HCT116 (cell line): ENCODE data around the gene CES1. TPM values are rescaled to one million over a fixed set of nuclear protein-coding genes. Genes with fewer than 3 reads are reported as not detected.

Source experiments
- ATAC-seq: fragments of 200-7000 bp; cut with Tn5 transposase; 2 replicates; pipeline ENCODE4 v1.9.1; 2020; ENCODE audit warnings: mild to moderate bottlenecking, moderate library complexity
- BruUV-seq: library from RNA; stranded (reverse); fragments of 400-500 nt; replicated peaks from 2 replicates; lab custom pipeline; 2021; lab: Mats Ljungman, UMichigan
- CTCF ChIA-PET: fragments of 300-600 bp; sonication (Branson Sonifier 250); formaldehyde crosslinking; loops from one replicate; lab custom pipeline; 2021; ENCODE audit warnings: antibody characterized with exemption; lab: Charles Lee
- POLR2A ChIA-PET: fragments of 300-600, 350-600 bp; sonication (Branson Sonifier 250); formaldehyde crosslinking; loops from one replicate; lab custom pipeline; 2021; ENCODE audit warnings: antibody characterized with exemption; lab: Charles Lee
- RAD21 ChIA-PET, 2 experiments: fragments of 300-600 bp; sonication (Branson Sonifier 250); formaldehyde crosslinking; loops; one replicate each; lab custom pipeline; 2023; ENCODE audit warnings: low total read pairs in 2 of 2; ENCODE audit not compliant: uncharacterized antibody in 2 of 2, unreplicated experiment in 2 of 2, low non-redundant PET in 1 of 2; lab: Charles Lee
- DNase-seq: peaks from one replicate; pipeline ENCODE4 v3.0.0-alpha.2; 2010; ENCODE audit warnings: low read depth, low spot score
- H2AFZ ChIP-seq: fragments of 200-600 bp; shearing (Covaris generic), sonication (generic); 2 replicates; pipeline ENCODE4 v1.6.1; 2017; ENCODE audit warnings: low read depth, mixed run types, mixed read lengths, antibody characterized with exemption, low read length; ENCODE audit not compliant: poor library complexity, severe bottlenecking
- H3K27ac ChIP-seq: 2 replicates; pipeline ENCODE4 v1.5.1; 2012; ENCODE audit warnings: low read depth, low read length
- H3K27me3 ChIP-seq: fragments of 200-600 bp; sonication (generic); 2 replicates; pipeline ENCODE4 v1.6.1; 2016; ENCODE audit warnings: mixed run types, low read length, mixed read lengths; ENCODE audit not compliant: insufficient read depth
- H3K36me3 ChIP-seq, 2 experiments: fragments of 200-500 bp in 1 of 2; fragments of 200-600 bp in 1 of 2; sonication (Bioruptor generic) in 1 of 2; sonication (generic) in 1 of 2; 2 replicates each; pipeline versions ENCODE4 v1.5.1 to v1.6.1; 2014 to 2016; ENCODE audit warnings: low read length in 2 of 2, inconsistent platforms in 1 of 2, mixed read lengths in 1 of 2, mixed run types in 1 of 2; ENCODE audit not compliant: insufficient read depth in 2 of 2, control insufficient read depth in 1 of 2
- H3K4me1 ChIP-seq, 2 experiments: fragments of 200-600 bp in 1 of 2; sonication (generic) in 1 of 2; 2 replicates each; pipeline versions ENCODE4 v1.5.1 to v1.6.1; 2012 to 2017; ENCODE audit warnings: low read length in 2 of 2, inconsistent platforms in 1 of 2, mild to moderate bottlenecking in 1 of 2, mixed read lengths in 1 of 2, mixed run types in 1 of 2, moderate library complexity in 1 of 2; ENCODE audit not compliant: insufficient read depth in 2 of 2, control insufficient read depth in 1 of 2
- H3K4me2 ChIP-seq: fragments of 200-600 bp; sonication (generic); 2 replicates; pipeline ENCODE4 v1.6.1; 2017; ENCODE audit warnings: mixed run types, low read length, mixed read lengths
- H3K4me3 ChIP-seq, 2 experiments: fragments of 200-600 bp in 1 of 2; sonication (generic) in 1 of 2; replicated peaks in 1 of 2; 2 replicates each; pipeline ENCODE4 v1.5.1; 2011 to 2016; ENCODE audit warnings: low read length in 2 of 2, control low read depth in 1 of 2, low read depth in 1 of 2, mild to moderate bottlenecking in 1 of 2, mixed read lengths in 1 of 2, mixed run types in 1 of 2
- H3K79me2 ChIP-seq: fragments of 200-600 bp; sonication (generic); 2 replicates; pipeline ENCODE4 v1.6.1; 2017; ENCODE audit warnings: mild to moderate bottlenecking, mixed run types, low read length, moderate library complexity, mixed read lengths; ENCODE audit not compliant: insufficient read depth
- H3K9ac ChIP-seq: fragments of 200-600 bp; sonication (generic); 2 replicates; pipeline ENCODE4 v1.6.1; 2016; ENCODE audit warnings: low read length, mixed read lengths
- H3K9me2 ChIP-seq: fragments of 200-600 bp; sonication (generic), shearing (Covaris generic); 2 replicates; pipeline ENCODE4 v1.6.1; 2017; ENCODE audit warnings: mixed run types, mild to moderate bottlenecking, moderate library complexity; ENCODE audit not compliant: insufficient read depth
- H3K9me3 ChIP-seq, 2 experiments: fragments of 200-500 bp in 1 of 2; fragments of 200-600 bp in 1 of 2; sonication (Bioruptor generic) in 1 of 2; sonication (generic) in 1 of 2; 2 replicates each; pipeline ENCODE4 v1.6.1; 2014 to 2017; ENCODE audit warnings: low read length in 2 of 2, mixed read lengths in 2 of 2, inconsistent platforms in 1 of 2, low read depth in 1 of 2, mild to moderate bottlenecking in 1 of 2, mixed run types in 1 of 2, moderate library complexity in 1 of 2; ENCODE audit not compliant: control insufficient read depth in 1 of 2, insufficient read depth in 1 of 2
- H4K20me1 ChIP-seq: fragments of 200-600 bp; sonication (generic), shearing (Covaris generic); 2 replicates; pipeline ENCODE4 v1.6.1; 2017; ENCODE audit warnings: mixed run types, mild to moderate bottlenecking, moderate library complexity; ENCODE audit not compliant: insufficient read depth
- CEBPB ChIP-seq: IDR thresholded peaks from 2 replicates; pipeline ENCODE4 v1.6.1; 2012; ENCODE audit warnings: low read depth
- EZH2phosphoT487 ChIP-seq: fragments of 200-600 bp; IDR thresholded peaks from 2 replicates; pipeline ENCODE4 v1.6.1; 2018; ENCODE audit warnings: antibody characterized with exemption, borderline replicate concordance
- JUND ChIP-seq: IDR thresholded peaks from 2 replicates; pipeline ENCODE4 v1.6.1; 2012
- POLR2A ChIP-seq: IDR thresholded peaks from 2 replicates; pipeline ENCODE4 v1.7.0; 2011; ENCODE audit warnings: borderline replicate concordance; ENCODE audit not compliant: insufficient read depth, insufficient read length; ENCODE audit errors: extremely low read depth
- POLR2AphosphoS5 ChIP-seq: IDR thresholded peaks from 2 replicates; pipeline ENCODE4 v1.6.1; 2011; ENCODE audit warnings: mild to moderate bottlenecking, low read depth, low read length, moderate library complexity
- RAD21 ChIP-seq: IDR thresholded peaks from 2 replicates; pipeline ENCODE4 v1.6.1; 2012; ENCODE audit warnings: low read depth, mild to moderate bottlenecking
- SIN3A ChIP-seq: IDR thresholded peaks from 2 replicates; pipeline ENCODE4 v1.6.1; 2012; ENCODE audit warnings: low read depth
- SP1 ChIP-seq: IDR thresholded peaks from 2 replicates; pipeline ENCODE4 v1.6.1; 2012; ENCODE audit warnings: low read depth
- SRF ChIP-seq: IDR thresholded peaks from 2 replicates; pipeline ENCODE4 v1.6.1; 2012; ENCODE audit warnings: low read depth
- TCF7L2 ChIP-seq: IDR thresholded peaks from 2 replicates; pipeline ENCODE4 v1.7.0; 2011; ENCODE audit warnings: borderline replicate concordance, inconsistent platforms; ENCODE audit not compliant: insufficient read depth, insufficient read length; ENCODE audit errors: extremely low read depth
- YY1 ChIP-seq: IDR thresholded peaks from 2 replicates; pipeline ENCODE4 v1.6.1; 2011; ENCODE audit warnings: low read length, low read depth, moderate library complexity, mild to moderate bottlenecking; ENCODE audit not compliant: insufficient replicate concordance; ENCODE audit errors: extremely low read depth
- ZNF274 ChIP-seq: fragments of 200-500 bp; sonication (Bioruptor generic); IDR thresholded peaks from 2 replicates; pipeline ENCODE4 v1.6.1; 2014; ENCODE audit warnings: mild to moderate bottlenecking, low read depth, low read length, inconsistent platforms
- intact Hi-C: fragments of 100-400 bp; cut with micrococcal nuclease; formaldehyde crosslinking; loops from 2 replicates; pipeline ENCODE4 v1.10.0; 2022
- total RNA-seq: library from RNA; stranded (reverse); gene quantifications from one replicate; pipeline ENCODE4 v1.2.1, GENCODE V29; 2021; ENCODE audit not compliant: unreplicated experiment
- TF ChIP-seq, protein P1 (sequence below): IDR thresholded peaks from 2 replicates; pipeline ENCODE4 v1.6.1; 2012
- TF ChIP-seq, protein P2 (sequence below): IDR thresholded peaks from 2 replicates; pipeline ENCODE4 v1.6.1; 2011; ENCODE audit warnings: mild to moderate bottlenecking, low read length, moderate library complexity; ENCODE audit not compliant: insufficient replicate concordance; ENCODE audit errors: extremely low read depth
- TF ChIP-seq, protein P3 (sequence below), 3 experiments: fragments of 200-600 bp in 1 of 3; sonication (generic) in 1 of 3; IDR thresholded peaks in 2 of 3; conservative IDR thresholded peaks in 1 of 3; 2 replicates each; pipeline ENCODE4 v1.5.1; 2012 to 2017; ENCODE audit warnings: low read depth in 2 of 3, low read length in 2 of 3, antibody characterized with exemption in 1 of 3, borderline replicate concordance in 1 of 3, control low read depth in 1 of 3, mild to moderate bottlenecking in 1 of 3, mixed read lengths in 1 of 3, mixed run types in 1 of 3, moderate library complexity in 1 of 3; ENCODE audit not compliant: insufficient read depth in 1 of 3

Gene CES1
- total RNA-seq, 1 experiment from 2014 or later: 1.8 TPM

DNA sequence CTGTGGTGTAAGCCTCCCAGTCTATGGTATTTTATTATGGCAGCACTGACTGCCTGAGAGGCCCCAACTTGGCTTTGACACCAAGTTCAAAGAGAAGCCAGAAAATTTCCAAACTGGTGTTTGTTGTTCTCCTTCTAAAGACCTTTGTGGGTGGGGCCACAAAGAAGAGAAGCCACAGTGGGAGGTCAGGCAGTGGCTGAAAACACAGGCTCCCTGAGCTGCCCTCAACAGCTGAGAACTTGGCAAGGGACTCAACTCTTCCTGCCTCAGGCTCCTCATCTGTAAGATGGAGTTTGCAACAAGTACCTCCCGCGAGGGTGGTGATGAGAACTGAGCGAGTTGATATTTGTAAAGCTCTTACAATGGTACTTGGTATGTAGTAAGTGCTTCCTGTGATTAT, 24.1 kb upstream of the CES1 start:
- H3K27ac ChIP-seq: no peak overlapping the region
- H3K4me3 ChIP-seq: no peak overlapping the region
- ATAC-seq (no peak), DNase-seq (no peak)
- H3K4me1 ChIP-seq: no peaks in the 10 kb centered on the region
- ChIA-PET POLR2A (no interaction called here), CTCF (no interaction called here), RAD21 (no interaction called here)
- intact Hi-C loops: no loop called here
- no peaks in the 10 kb centered on the region for H3K36me3 ChIP-seq
- H3K4me2 ChIP-seq: no peak overlapping the region
- no TSS peak for BruUV-seq
- TF ChIP-seq SRF (no peak), POLR2A (no peak), RAD21 (no peak), SIN3A (no peak), JUND (no peak), ZNF274 (no peak), YY1 (no peak), TCF7L2 (no peak), EZH2phosphoT487 (no peak), SP1 (no peak), POLR2AphosphoS5 (no peak), CEBPB (no peak)
- TF ChIP-seq, protein P1, sequence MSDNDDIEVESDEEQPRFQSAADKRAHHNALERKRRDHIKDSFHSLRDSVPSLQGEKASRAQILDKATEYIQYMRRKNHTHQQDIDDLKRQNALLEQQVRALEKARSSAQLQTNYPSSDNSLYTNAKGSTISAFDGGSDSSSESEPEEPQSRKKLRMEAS: no peak
- TF ChIP-seq, protein P2, sequence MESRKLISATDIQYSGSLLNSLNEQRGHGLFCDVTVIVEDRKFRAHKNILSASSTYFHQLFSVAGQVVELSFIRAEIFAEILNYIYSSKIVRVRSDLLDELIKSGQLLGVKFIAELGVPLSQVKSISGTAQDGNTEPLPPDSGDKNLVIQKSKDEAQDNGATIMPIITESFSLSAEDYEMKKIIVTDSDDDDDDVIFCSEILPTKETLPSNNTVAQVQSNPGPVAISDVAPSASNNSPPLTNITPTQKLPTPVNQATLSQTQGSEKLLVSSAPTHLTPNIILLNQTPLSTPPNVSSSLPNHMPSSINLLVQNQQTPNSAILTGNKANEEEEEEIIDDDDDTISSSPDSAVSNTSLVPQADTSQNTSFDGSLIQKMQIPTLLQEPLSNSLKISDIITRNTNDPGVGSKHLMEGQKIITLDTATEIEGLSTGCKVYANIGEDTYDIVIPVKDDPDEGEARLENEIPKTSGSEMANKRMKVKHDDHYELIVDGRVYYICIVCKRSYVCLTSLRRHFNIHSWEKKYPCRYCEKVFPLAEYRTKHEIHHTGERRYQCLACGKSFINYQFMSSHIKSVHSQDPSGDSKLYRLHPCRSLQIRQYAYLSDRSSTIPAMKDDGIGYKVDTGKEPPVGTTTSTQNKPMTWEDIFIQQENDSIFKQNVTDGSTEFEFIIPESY: no peak
- TF ChIP-seq, protein P3, sequence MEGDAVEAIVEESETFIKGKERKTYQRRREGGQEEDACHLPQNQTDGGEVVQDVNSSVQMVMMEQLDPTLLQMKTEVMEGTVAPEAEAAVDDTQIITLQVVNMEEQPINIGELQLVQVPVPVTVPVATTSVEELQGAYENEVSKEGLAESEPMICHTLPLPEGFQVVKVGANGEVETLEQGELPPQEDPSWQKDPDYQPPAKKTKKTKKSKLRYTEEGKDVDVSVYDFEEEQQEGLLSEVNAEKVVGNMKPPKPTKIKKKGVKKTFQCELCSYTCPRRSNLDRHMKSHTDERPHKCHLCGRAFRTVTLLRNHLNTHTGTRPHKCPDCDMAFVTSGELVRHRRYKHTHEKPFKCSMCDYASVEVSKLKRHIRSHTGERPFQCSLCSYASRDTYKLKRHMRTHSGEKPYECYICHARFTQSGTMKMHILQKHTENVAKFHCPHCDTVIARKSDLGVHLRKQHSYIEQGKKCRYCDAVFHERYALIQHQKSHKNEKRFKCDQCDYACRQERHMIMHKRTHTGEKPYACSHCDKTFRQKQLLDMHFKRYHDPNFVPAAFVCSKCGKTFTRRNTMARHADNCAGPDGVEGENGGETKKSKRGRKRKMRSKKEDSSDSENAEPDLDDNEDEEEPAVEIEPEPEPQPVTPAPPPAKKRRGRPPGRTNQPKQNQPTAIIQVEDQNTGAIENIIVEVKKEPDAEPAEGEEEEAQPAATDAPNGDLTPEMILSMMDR (IDR thresholded peaks at IDR 0.05 in 2 of 3, conservative IDR thresholded peaks at IDR 0.05 in 1 of 3; ENCODE audit: borderline replicate concordance in 1 of 3, insufficient read depth in 1 of 3, low read depth in 2 of 3, low read length in 2 of 3): no peak
- no peak overlapping the region for H3K9ac ChIP-seq
- H2AFZ ChIP-seq: no peak overlapping the region
- H4K20me1 ChIP-seq: no peaks in the 10 kb centered on the region
- peaks cover 63% of the 10 kb centered on the region for H3K27me3 ChIP-seq
- H3K9me2 ChIP-seq: no peaks in the 10 kb centered on the region
- no peaks in the 10 kb centered on the region for H3K79me2 ChIP-seq
- no peaks in the 10 kb centered on the region for H3K9me3 ChIP-seq
